ENCODE measurements around the gene FOXA1. TPM values are rescaled to one million over a fixed set of nuclear protein-coding genes. Genes with fewer than 3 reads are reported as not detected.

The FOXA1 gene
- total and polyA plus RNA-seq, 2 of the 8 experiments (the other 6 are each of a cell fraction or from before 2014, with no cell fraction given) = 0.08 to 0.20 TPM

GRCh38 chr14:37544407-37544806 is 50.6 kb downstream of the FOXA1 start:
- Histone ChIP-seq H4K20me1 (replicated peaks in 1 of 2; ENCODE audit: control insufficient read depth in 1 of 2, insufficient read depth in 2 of 2, low read length in 2 of 2) (no peaks in the 10 kb centered on the region), H3K9ac (replicated peaks in 1 of 4; ENCODE audit: extremely low read depth in 1 of 4, low read depth in 3 of 4, low read length in 3 of 4) (no peak overlapping the region), H2AK5ac (ENCODE audit: low read depth, low read length) (no peak overlapping the region), H2BK5ac (ENCODE audit: low read depth, low read length) (no peak overlapping the region), H2BK12ac (ENCODE audit: low read depth, low read length) (no peak overlapping the region), H2AFZ (ENCODE audit: low read length) (no peak overlapping the region), H2BK120ac (replicated peaks; ENCODE audit: low read depth, low read length) (no peak overlapping the region), H3K79me2 (ENCODE audit: control insufficient read depth in 1 of 2, insufficient read depth in 2 of 2, low read length in 2 of 2) (no peaks in the 10 kb centered on the region), H3K4me2 (ENCODE audit: insufficient read depth in 1 of 2, low read depth in 2 of 2, low read length in 2 of 2) (no peak overlapping the region), H3K9me3 (ENCODE audit: insufficient read depth in 2 of 2, low read depth in 1 of 2, low read length in 1 of 2) (no peaks in the 10 kb centered on the region), H3K18ac (ENCODE audit: extremely low read depth, low read length) (no peak overlapping the region), H3K4me1 (replicated peaks in 1 of 4; ENCODE audit: control insufficient read depth in 3 of 4, insufficient read depth in 4 of 4, low read length in 3 of 4) (no peaks in the 10 kb centered on the region), H4K5ac (ENCODE audit: insufficient read length, low read depth, low read length) (no peak overlapping the region), H3K4ac (replicated peaks; ENCODE audit: insufficient read length, low read depth, low read length) (no peak overlapping the region), H3K27ac (ENCODE audit: low read depth, low read length) (no peak overlapping the region), H4K91ac (replicated peaks; ENCODE audit: insufficient read length, low read length) (no peak overlapping the region), H3K23ac (ENCODE audit: insufficient read length) (no peak overlapping the region), H3K56ac (replicated peaks; ENCODE audit: insufficient read length, low read depth, low read length) (no peak overlapping the region), H3K79me1 (ENCODE audit: low read depth, low read length) (no peaks in the 10 kb centered on the region), H3K14ac (ENCODE audit: insufficient read length) (no peak overlapping the region), H2BK20ac (ENCODE audit: low read length) (no peak overlapping the region), H3K36me3 (ENCODE audit: control insufficient read depth in 2 of 4, insufficient read depth in 4 of 4, low read length in 3 of 4) (no peaks in the 10 kb centered on the region), H4K8ac (ENCODE audit: extremely low read depth, insufficient read depth, low read length) (no peak overlapping the region), H3K4me3 (ENCODE audit: extremely low read depth in 1 of 4, insufficient read depth in 2 of 4, low read depth in 3 of 4, low read length in 4 of 4) (no peak overlapping the region), H2BK15ac (ENCODE audit: low read length) (no peak overlapping the region), H3K27me3 (replicated peaks in 1 of 4; ENCODE audit: control insufficient read depth in 3 of 4, extremely low read depth in 1 of 4, insufficient read depth in 3 of 4, low read length in 3 of 4) (no peaks in the 10 kb centered on the region), H3K23me2 (ENCODE audit: low read depth, low read length) (no peaks in the 10 kb centered on the region)
- DNase-seq (ENCODE audit: low read depth in 1 of 2, low spot score in 2 of 2) = no peak
- ChIA-PET POLR2A (ENCODE audit: partially characterized antibody) (no interaction called here), CTCF (ENCODE audit: partially characterized antibody) (interaction anchor here (1.3 kb wide), 1 partner anchor 298 kb away, joined by 4 read pairs; no protein-coding TSS in a partner anchor)
- no peak for FAIRE-seq
- WGBS, 2 experiments (ENCODE audit: extremely low coverage in 1 of 2, insufficient coverage in 1 of 2, insufficient read length in 1 of 2, insufficient replicate concordance in 2 of 2, low coverage in 1 of 2, low lambda C conversion rate in 2 of 2, missing lambda C conversion rate in 1 of 2) = 78% methylated on average over 2 of the region's 2 CpGs; no CpG with 5 or more reads in 1 of the 2 experiments
- no peak for TF ChIP-seq CHD2 (IDR thresholded peaks at IDR 0.05; ENCODE audit: low read length)
- no peak for TF ChIP-seq CHD1 (IDR thresholded peaks at IDR 0.05; ENCODE audit: low read depth, low read length)
- TF ChIP-seq MAFK (IDR thresholded peaks at IDR 0.05; ENCODE audit: low read depth, low read length) = no peak
- no peak for TF ChIP-seq YY1 (IDR thresholded peaks at IDR 0.05; ENCODE audit: low read depth, low read length)
- TF ChIP-seq GABPA (IDR thresholded peaks at IDR 0.05; ENCODE audit: borderline replicate concordance, insufficient read depth, low read length) = no peak
- no peak for TF ChIP-seq SUZ12 (IDR thresholded peaks at IDR 0.05; ENCODE audit: low read length)
- no peak for TF ChIP-seq SRF (IDR thresholded peaks at IDR 0.05; ENCODE audit: low read depth, low read length)
- no peak for TF ChIP-seq SIX5 (IDR thresholded peaks at IDR 0.05; ENCODE audit: low read depth, low read length)
- no peak for TF ChIP-seq HDAC2 (IDR thresholded peaks at IDR 0.05; ENCODE audit: borderline replicate concordance in 1 of 2, low read depth in 2 of 2, low read length in 2 of 2)
- TF ChIP-seq RAD21 (IDR thresholded peaks at IDR 0.05 in 1 of 2, conservative IDR thresholded peaks at IDR 0.05 in 1 of 2; ENCODE audit: low read depth in 2 of 2, low read length in 2 of 2) = no peak
- TF ChIP-seq, protein P1, sequence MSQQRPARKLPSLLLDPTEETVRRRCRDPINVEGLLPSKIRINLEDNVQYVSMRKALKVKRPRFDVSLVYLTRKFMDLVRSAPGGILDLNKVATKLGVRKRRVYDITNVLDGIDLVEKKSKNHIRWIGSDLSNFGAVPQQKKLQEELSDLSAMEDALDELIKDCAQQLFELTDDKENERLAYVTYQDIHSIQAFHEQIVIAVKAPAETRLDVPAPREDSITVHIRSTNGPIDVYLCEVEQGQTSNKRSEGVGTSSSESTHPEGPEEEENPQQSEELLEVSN (IDR thresholded peaks at IDR 0.05) = no peak
- no peak for TF ChIP-seq POU5F1 (IDR thresholded peaks at IDR 0.05; ENCODE audit: low read depth, low read length)
- no peak for TF ChIP-seq ASH2L (IDR thresholded peaks at IDR 0.05; ENCODE audit: low read length)
- TF ChIP-seq CBX8 (IDR thresholded peaks at IDR 0.05; ENCODE audit: borderline replicate concordance, low read depth, low read length) = no peak
- no peak for TF ChIP-seq KDM5A (IDR thresholded peaks at IDR 0.05; ENCODE audit: low read length)
